ELF-1 (cell line): ENCODE data around the gene BLVRB.
"Not testable (repeated sequence)": the region's sequence is repeated elsewhere in the genome, so short reads cannot be mapped to it uniquely, and the experiment has no call there.

ENCODE experiments used
- DNase-seq: peaks from one replicate; pipeline ENCODE4 v3.0.0-alpha.2; 2016; ENCODE audit warnings: low read depth, low spot score

The BLVRB gene

DNA sequence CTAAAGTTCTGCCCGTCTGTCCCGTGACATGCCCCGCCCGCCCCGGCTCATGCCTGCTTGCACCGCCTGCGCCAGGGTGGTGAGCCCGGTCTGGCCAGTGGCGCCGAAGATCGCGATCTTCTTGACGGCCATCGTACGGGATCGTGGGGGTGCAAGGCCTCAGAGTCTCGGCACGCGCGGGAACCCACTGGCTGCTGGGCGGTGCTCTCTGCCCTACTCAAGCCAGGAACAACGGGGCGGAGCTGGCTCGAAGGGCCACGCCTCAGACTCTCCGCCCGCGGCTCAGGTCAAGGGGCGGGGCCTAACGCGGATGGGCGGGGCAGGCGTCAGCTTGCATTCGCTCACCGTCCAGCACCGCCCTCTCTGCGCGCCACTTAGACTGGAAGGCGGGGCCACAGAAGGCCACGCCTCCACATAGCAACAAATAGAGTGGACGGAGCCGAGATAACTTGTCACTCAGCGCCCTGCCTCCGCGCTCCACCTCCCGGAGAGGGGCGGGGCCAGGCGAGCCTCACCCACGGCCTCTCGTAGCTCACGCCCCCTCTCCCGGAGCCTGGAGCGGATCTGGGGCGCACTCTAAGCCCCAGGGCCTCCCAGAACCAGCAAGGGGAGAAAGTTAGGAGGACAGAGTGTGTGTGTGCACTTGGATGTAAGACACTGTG, at the start of gene BLVRB:
TSS of gene BLVRB (minus strand) at position 189 of the 662 bp plus-strand sequence. CDS start at position 132, 57 bp downstream.
- peak; percentile 99 for DNase-seq

DNA sequence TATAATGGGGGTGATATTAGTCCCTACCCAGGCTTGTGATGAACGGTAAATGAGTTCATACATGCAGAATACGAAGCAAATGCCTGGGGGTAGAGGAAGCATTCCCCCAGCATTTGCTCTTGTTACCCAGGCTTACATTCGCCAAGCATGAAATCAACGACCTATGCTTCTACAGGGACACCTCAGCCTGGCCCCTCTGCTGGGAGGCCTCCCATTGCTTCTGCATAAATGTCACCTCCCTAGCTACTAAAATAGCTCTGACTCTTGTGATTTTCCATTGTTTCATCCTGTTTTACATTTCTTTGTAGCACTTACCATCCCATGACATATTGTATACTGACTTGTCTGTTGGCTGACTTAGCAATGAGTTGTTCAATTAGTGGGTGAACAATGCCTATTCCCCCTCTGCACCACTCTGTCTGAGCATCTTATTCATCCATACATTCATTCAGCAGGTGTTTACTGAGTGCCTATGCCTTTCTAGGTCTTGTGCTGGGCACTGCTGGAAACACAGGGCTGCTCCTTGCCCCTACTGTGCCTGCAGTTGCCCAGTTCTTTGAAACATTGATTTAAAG, 48.3 kb upstream of the BLVRB start:
- DNase-seq = no peak

DNA sequence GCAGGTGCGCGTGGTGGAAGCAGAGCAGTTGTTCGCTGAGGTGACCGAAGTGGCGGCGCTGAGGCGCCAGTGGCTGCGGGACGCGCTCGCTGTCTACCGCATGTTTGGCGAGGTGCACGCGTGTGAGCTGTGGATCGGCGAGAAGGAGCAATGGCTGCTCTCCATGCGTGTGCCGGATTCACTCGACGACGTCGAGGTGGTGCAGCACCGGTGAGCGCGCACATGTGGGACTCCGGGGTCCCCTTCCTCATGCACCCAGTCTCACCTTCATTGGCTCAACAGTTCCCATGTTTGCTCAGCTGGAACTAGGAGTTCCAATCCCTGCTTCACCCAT, 47.8 kb upstream of the BLVRB start:
- peak; percentile 27 for DNase-seq

DNA sequence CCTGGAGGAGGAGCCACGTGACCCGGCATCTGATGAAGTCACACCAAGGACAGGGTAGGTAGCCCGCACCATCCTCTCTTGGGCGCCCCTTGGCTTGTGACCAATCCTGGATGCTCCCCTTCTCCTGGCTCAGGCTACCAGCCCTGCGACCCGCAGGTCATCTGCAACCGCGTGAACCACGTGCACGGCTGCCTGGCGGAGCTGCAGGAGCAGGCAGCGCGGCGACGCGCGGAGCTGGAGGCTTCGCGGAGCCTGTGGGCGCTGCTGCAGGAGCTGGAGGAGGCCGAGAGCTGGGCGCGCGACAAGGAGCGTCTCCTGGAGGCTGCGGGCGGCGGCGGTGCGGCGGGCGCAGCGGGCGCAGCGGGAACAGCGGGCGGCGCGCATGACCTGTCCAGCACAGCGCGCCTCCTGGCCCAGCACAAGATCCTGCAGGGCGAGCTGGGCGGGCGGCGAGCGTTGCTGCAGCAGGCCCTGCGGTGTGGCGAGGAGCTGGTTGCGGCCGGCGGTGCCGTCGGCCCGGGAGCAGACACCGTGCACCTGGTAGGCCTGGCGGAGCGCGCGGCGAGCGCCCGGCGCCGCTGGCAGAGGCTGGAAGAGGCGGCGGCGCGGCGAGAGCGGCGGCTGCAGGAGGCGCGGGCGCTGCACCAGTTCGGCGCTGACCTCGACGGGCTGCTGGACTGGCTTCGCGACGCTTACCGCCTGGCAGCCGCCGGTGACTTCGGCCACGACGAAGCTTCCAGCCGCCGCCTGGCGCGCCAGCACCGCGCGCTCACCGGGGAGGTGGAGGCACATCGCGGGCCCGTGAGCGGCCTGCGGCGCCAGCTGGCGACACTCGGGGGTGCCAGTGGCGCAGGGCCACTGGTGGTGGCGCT, 47.2 kb upstream of the BLVRB start:
- DNase-seq = peak; percentile 77

DNA sequence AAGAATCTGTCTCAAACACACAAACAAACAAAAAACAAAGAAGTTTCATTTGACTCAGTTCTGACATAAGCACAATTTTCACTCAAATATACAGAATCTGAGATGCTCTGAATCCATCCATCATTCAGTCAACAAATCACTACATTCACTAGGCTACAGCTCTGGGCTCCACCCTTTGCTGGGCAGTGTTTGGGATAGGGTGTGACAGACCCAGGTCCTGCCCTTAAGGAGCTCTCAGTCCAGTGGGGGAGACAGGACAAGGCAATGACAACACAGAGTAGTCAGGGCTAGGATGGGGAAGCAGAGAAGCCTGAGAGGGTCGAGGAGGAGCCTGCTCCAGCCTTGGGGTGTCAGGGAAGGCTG, 46.5 kb upstream of the BLVRB start:
- DNase-seq = no peak

DNA sequence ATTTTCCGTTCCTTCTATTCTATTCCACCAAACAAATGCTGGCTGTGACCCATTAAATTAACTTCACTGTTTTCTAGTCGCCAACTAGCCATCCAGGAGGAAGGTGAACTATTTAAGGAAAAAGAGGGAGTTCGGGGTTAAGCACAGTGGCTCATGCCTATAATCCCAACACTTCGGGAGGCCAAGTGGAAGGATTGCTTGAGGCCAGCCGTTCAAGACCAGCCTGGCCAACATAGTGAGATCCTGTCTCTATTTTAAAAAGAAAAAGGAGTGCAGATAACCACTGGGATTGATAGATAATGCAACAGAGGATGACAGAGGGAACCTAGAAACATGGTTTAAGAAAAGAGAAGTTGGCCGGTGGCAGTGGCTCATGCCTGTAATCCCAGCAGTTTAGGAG, 45.9 kb upstream of the BLVRB start:
- no peak for DNase-seq

DNA sequence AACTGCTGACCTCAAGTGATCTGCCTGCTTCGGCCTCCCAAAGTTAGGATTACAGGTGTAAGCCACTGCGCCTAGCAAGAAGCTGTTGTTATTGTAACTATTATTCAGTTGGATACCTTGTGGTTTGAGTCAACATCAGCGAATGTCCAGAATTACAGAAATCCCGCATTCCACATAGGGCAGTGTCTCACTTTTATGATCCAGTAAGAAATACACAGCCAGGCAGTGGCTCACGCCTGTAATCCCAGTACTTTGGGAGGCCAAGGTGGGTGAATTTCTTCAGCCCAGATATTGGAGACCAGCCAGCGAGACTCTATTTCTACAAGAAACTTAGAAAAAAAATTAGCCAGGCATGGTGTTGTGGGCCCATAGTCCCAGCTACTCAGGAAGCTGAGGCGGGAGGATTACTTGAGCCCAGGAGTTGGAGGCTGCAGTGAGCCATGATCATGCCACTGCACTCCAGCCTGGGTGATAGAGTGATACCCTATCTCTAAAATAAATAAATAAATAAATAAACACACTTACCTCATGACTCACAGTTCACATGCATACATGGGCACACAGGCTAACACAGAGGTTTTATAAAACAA, 45.1 kb upstream of the BLVRB start:
- DNase-seq = no peak

DNA sequence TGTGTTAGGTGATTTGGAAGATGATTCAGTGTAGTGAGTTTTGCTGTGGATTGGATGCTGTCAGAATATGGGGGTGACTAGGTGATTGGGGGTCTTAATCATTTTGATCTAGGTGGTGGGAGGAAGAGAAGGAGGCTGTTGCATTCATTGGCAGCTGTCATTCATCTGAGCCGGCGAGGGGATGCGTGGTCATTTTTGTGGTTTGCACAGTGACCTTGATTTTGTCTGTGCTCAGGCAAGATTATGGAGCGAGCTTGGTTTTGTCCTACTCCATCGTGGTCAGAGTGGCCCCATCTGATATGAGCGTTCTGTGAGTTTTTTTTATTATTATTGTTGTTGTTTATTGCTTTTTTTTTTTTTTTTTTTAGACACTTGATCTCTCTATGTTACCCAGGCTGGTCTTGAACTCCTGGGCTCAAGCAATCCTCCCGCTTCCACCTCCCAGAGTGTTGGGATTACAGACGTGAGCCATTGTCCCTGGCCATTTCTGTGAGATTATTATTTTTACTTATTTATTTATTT, 43.3 kb upstream of the BLVRB start:
- DNase-seq = no peak

DNA sequence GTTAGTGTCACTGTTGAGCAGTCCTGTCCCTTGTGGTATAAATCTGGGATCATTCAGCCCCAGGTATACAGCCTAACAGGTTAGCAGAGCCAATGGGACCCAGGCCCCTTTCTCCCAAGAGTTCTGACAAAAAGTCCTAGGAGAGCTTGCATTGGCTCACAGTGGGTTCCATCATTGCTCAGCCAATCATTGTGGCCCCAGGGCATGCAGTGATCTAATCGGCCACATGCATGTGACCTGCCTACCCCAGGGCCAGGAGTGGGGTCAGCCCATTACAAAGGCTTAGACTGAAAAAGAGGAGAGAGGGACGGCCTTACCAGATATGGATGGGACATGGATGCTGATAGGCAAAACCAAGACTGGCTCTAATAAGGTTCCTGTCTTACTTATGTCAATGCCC, 42.3 kb upstream of the BLVRB start:
- DNase-seq = peak; percentile 59

DNA sequence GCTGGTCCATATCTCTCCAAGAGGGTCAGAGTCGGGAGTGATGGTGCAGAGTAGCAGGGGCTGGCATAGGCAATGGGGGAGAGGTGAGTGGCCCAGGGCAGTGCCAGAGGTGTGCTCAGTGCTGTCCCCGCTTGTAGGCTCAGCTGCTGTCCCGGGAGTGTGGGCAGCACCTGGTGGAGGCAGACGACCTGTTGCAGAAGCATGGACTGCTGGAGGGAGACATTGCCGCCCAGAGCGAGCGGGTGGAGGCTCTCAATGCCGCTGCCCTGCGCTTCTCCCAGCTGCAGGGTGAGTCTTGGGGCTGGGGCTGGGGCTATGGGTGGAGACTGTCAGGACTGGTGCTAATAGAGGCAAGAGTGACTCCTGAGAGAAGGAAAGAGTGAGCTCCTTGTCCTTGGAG, 40.6 kb upstream of the BLVRB start:
- DNase-seq = no peak

DNA sequence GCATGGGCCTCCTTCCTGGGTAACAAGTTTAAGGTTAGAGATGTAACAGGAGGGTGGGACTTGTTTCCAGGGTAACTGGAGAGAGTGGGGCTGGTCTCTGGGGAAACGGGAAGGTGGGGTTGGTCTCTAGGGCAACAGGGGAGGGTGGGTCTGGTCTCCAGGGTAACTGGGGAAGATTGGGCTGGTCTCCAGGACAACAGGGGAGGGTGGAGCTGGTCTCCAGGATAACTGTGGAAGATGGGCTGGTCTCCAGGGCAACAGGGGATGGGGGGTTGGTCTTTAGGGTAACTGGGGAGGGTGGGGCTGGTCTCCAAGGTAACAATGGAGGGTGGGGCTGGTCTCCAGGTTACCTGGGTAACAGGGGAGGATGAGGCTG, 37.8 kb upstream of the BLVRB start:
- DNase-seq = no peak

DNA sequence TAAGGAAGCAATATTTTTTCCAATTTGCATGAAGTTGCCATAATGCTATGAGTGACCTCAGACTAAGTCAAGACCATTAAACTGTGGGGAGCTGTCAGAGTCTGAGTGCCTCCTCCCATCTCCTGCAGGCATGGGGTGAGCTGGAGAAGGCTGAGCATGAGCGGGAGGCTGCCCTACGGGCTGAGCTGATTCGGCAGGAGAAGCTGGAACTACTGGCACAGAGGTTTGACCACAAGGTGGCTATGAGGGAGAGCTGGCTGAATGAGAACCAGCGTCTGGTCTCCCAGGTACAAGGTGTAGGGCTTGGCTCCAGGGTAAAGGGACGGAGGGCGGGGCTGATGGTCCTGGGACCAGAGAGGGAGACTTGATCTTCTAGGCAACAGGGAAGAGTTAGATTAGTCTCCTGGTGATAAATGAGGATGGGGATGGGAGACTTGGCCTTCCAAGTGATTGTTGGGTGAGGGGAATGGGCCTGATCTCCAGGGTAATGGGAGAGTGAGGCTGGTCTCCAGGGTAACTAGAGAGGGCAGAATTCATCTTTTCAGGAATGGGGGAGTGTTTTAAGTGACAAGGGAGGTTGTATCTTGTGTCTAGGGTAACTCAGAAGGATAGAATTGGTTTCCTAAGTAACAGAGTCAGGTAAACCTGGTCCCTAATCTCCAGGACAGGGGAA, 37.2 kb upstream of the BLVRB start:
- peak; percentile 57 for DNase-seq

DNA sequence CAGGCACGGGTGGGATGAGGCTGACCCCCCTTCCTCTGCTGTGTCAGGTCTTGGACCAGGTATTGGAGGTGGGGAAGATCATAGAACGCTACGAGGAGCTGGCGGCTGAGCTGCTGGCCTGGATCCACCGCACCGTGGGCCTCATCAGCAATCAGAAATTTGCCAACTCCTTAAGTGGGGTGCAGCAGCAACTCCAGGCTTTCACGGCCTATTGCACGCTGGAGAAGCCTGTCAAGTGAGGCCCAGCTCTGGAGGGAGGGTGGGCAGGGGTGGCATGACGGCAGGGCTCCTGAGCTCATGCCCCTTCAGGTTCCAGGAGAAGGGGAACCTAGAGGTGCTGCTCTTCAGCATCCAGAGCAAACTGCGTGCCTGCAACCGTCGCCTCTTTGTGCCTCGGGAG, 36.5 kb upstream of the BLVRB start:
- no peak for DNase-seq

DNA sequence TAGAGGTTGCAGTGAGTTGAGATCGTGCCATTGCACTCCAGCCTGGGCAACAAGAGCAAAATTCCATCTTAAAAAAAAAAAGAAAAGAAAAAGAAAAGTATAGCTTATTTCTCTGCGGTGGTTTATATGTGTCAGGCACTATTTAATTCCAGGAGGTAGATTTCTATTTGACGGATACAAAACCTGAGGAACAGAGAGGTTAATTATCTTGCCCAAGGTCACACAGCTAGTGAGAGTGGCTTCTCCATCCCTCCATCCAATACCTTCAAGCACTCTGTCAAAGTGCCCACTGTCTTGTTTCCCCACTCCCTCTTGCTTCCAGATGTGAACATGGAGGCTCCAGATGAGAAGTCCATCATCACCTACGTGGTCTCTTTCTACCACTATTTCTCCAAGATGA, 36.1 kb upstream of the BLVRB start:
- no peak for DNase-seq

DNA sequence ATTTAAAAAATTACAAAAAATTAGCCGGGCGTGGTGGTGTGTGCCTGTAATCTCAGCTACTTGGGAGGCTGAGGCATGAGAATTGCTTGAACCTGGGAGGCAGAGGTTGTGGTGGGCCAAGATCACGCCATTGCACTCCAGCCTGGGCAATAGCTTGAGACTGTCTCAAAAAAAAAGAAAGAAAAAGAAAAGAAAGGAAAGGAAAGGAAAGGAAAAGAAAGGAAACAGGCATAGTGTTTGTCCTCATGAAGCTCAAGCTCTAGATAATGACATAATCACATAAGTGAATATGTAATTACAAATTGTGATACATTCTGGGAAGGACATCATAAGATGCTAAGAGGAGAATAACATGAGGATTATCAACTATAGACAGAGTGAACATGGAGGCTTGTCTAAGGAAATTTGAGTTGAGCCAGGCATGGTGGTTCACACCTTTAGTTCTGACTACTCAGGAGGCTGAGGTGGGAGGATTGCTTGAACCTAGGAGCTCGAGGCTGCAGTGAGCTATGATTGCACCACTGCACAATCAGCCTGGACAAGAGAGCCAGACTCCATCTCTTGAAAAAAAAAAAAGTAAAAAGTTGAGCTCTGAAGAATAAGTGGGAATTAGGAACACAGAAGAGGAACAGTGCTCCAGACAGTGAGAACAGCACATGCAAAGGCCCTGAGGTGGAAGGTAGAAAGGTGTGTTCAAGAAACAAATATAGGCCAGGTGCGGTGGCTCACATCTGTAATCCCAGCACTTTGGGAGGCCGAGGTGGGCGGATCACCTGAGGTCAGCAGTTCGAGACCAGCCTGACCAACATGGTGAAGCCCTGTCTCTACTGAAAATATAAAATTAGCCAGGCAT, 35.4 kb upstream of the BLVRB start:
- not testable (repeated sequence) for DNase-seq

DNA sequence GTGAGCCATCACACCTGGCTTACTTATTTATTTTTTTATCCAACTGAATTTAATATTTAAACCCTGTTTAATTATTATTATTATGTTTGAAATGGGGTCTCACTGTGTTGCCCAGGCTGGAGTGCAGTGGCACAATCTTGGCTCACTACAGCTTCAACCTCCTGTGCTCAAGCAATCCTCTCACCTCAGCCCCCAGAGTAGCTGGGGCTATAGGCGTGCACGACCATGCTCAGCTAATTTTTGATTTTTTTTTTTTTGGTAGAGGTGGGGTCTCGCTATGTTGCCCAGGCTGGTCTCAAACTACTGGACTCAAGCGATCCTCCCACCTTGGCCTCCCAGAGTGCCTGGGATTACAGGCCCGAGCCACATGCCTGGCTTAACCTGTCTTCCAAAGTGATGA, 33.8 kb upstream of the BLVRB start:
- no peak for DNase-seq

DNA sequence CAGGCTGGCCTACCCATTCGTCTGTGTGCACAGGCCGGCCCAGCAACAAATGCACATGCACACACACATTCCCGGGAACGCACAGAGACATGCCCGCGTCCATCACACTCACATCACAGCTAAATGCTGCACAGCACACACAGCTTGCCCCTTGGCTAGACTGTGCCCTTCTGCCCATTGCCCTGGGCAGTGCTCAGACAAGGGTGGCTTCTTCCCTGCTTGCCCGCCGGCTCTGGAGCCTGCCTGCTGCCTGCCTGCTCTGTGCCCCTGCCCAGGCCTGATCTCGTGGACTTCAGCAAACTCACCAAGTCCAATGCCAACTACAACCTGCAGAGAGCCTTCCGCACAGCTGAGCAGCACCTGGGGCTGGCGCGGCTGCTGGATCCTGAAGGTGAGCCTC, 31.7 kb upstream of the BLVRB start:
- no peak for DNase-seq

DNA sequence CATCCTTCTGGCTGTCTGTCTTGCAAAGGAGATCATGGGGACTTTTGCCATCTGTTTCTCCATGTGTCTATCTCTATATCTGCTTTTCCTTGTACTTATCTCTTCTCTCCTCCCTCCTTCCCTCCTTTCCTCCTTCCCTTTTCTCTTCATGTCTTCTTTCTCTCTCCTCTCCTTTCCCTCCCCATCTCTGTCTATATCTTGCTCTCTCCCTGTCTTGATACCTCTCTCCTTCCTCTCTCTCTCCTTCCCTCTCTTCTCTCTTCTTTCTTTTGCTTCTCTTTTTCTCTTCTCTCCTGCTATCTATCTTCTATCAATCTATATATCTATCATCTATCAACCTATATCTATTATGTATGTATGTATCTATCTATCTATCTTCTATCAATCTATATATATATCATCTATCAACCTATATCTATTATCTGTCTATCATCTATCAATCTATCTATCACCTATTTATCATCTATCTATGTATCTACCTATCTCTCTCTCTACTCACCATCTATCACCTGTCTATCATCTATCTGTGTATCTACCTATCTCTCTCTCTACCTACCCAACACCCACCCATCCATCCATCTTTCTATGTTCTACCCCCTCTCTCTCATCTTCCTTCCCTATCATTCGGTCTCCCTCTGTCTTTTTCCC, 28.8 kb upstream of the BLVRB start:
- DNase-seq = no peak

DNA sequence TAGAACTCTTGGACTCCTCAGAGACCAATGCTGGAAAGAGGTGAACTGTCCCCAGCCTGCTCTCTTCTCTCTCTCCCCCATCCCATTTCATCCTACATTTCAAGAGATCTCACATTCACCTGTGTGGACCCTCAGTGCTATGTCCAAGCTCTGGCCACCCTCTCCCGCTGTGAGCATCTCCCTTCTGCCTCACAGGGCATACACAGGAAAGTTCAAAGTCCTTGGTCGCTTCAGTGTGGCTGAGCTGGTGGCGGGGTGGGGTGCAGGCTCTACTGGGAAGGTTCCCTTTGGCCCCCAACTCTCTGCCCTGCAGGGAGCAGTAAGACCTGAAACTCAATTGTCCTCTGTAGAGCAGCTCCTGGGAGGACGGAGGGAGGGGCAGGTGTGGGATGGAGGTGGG, 28.2 kb upstream of the BLVRB start:
- no peak for DNase-seq

DNA sequence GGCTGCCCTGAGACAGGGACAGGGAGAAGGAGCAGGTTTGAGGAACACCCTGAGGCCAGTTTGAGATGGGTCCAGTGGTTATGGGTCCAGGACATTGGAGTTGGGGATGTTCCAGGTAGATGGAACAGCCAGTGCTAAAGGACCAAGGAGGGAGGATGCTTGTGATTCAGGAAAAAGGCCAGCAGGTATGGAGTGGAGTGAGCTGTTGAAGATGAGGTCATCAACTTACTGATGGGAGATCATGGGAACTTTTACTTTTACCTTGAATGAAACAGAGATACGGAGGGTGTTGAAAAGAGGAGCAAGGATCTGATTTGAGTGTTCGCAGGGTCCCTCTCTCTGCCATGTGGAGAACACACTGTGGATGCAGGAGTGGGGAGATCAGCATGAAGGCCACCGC, 26.7 kb upstream of the BLVRB start:
- DNase-seq = no peak

DNA sequence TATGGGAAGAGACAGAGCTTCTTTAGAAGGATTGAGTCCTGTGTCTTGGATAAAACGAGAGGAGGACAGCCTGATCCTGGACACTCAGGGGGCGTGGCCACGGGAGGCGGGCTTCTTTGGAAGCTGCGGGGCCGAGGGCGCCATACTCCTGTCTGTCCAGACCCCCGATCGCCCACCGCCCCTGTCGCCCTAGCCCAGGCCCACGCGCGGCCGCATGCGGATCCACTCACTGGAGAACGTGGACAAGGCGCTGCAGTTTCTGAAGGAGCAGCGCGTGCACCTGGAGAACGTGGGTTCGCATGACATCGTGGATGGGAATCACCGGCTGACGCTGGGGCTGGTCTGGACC, 24.3 kb upstream of the BLVRB start:
- no peak for DNase-seq
